Measurements from ENCODE around the gene HSPBP1.

DNA sequence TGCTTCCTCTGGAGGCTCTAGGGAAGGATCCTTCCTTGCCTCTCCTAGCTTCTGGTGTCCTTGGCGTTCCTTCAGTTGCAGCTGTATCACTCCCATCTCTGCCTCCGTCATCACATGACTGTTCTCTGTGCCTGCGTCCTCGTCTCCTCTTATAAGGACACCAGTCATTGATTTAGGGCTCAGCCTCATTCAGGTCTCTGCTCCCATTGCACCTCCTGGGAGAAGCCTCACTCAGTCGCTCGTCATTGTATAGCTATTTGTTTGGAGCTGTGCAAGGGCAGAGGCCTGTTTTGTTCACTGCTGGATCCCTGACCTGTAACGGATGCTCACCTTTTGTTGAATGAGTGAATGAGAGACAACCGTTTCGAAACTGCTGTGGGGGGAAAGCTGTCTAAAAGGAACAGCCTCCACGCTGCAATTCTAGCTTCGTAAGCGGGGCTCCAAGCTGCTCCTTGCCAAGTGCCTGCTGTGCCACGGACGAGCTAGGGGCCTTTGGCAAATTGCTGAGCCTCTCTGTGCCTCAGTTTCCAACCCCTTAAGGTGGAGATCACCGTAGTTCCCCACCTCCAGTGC, 21.1 kb upstream of the HSPBP1 start:
- TF ChIP-seq POLR2A (IDR thresholded peaks at IDR 0.05) (no peak), EP300 (IDR thresholded peaks at IDR 0.05) (no peak), POLR2AphosphoS5 (IDR thresholded peaks at IDR 0.05) (no peak)
- TF ChIP-seq, protein P1, sequence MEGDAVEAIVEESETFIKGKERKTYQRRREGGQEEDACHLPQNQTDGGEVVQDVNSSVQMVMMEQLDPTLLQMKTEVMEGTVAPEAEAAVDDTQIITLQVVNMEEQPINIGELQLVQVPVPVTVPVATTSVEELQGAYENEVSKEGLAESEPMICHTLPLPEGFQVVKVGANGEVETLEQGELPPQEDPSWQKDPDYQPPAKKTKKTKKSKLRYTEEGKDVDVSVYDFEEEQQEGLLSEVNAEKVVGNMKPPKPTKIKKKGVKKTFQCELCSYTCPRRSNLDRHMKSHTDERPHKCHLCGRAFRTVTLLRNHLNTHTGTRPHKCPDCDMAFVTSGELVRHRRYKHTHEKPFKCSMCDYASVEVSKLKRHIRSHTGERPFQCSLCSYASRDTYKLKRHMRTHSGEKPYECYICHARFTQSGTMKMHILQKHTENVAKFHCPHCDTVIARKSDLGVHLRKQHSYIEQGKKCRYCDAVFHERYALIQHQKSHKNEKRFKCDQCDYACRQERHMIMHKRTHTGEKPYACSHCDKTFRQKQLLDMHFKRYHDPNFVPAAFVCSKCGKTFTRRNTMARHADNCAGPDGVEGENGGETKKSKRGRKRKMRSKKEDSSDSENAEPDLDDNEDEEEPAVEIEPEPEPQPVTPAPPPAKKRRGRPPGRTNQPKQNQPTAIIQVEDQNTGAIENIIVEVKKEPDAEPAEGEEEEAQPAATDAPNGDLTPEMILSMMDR (IDR thresholded peaks at IDR 0.05) = no peak
